GM23248 (cell line): ENCODE results near the gene CACNA1E.

ENCODE experiments used
- EZH2 ChIP-seq: fragments of 200-600 bp; sonication (generic); IDR thresholded peaks from 2 replicates; pipeline ENCODE4 v1.6.1; 2018; ENCODE audit warnings: antibody characterized with exemption, mild to moderate bottlenecking; ENCODE audit not compliant: insufficient read depth, poor library complexity, severe bottlenecking
- EZH2phosphoT487 ChIP-seq: fragments of 200-600 bp; sonication (generic); IDR thresholded peaks from 2 replicates; pipeline ENCODE4 v1.6.1; 2018; ENCODE audit warnings: antibody characterized with exemption, moderate library complexity, mild to moderate bottlenecking, low read depth; ENCODE audit not compliant: insufficient read depth

GRCh38 chr1:181496759-181497158 lies 13.4 kb downstream of the CACNA1E start:
- TF ChIP-seq EZH2, result no peak
- TF ChIP-seq EZH2phosphoT487, result no peak
